Fibroblast of lung (primary cell): ENCODE measurements around the gene ITIH4. TPM values are rescaled to one million over a fixed set of nuclear protein-coding genes. Genes with fewer than 3 reads are reported as not detected.

ENCODE experiments used
- DNase-seq, 2 donors: peaks; one replicate each; pipeline versions ENCODE4 v3.0.0 to v3.0.0-alpha.2; 2010; ENCODE audit warnings: low read depth in 2 of 2
- H2AFZ ChIP-seq: 2 replicates; pipeline ENCODE4 v1.5.1; 2012; ENCODE audit warnings: low read length, control low read depth, inconsistent platforms
- H3K27ac ChIP-seq: 2 replicates; pipeline ENCODE4 v1.5.1; 2011; ENCODE audit warnings: low read length, control low read depth; ENCODE audit not compliant: insufficient read depth
- H3K27me3 ChIP-seq: 2 replicates; pipeline ENCODE4 v1.5.1; 2011; ENCODE audit warnings: mild to moderate bottlenecking, low read length; ENCODE audit not compliant: control insufficient read depth, insufficient read depth
- H3K36me3 ChIP-seq: 2 replicates; pipeline ENCODE4 v1.5.1; 2011; ENCODE audit warnings: low read length; ENCODE audit not compliant: control insufficient read depth, insufficient read depth
- H3K4me1 ChIP-seq: 2 replicates; pipeline ENCODE4 v1.5.1; 2011; ENCODE audit warnings: low read length; ENCODE audit not compliant: control insufficient read depth, insufficient read depth; ENCODE audit errors: extremely low read depth
- H3K4me2 ChIP-seq: 2 replicates; pipeline ENCODE4 v1.5.1; 2011; ENCODE audit warnings: low read length, control low read depth; ENCODE audit not compliant: insufficient read depth; ENCODE audit errors: extremely low read depth
- H3K4me3 ChIP-seq, 4 experiments: fragments of 200-600 bp in 1 of 4; sonication (generic) in 1 of 4; replicated peaks in 1 of 4; 2 replicates each; pipeline ENCODE4 v1.5.1; 2011 to 2016; ENCODE audit warnings: low read length in 4 of 4, low read depth in 3 of 4, mild to moderate bottlenecking in 3 of 4, control low read depth in 2 of 4, inconsistent platforms in 1 of 4, mixed read lengths in 1 of 4; ENCODE audit not compliant: insufficient read depth in 1 of 4; ENCODE audit errors: control extremely low read depth in 1 of 4
- H3K79me2 ChIP-seq: 2 replicates; pipeline ENCODE4 v1.5.1; 2012; ENCODE audit warnings: mild to moderate bottlenecking, low read length, inconsistent platforms; ENCODE audit not compliant: control insufficient read depth, insufficient read depth
- H3K9ac ChIP-seq: 2 replicates; pipeline ENCODE4 v1.5.1; 2011; ENCODE audit warnings: mild to moderate bottlenecking, low read length, control low read depth; ENCODE audit not compliant: insufficient read depth
- H3K9me3 ChIP-seq: 2 replicates; pipeline ENCODE4 v1.5.1; 2012; ENCODE audit warnings: low read depth, low read length; ENCODE audit not compliant: control insufficient read depth, insufficient read depth
- H4K20me1 ChIP-seq: 2 replicates; pipeline ENCODE4 v1.5.1; 2011; ENCODE audit warnings: low read length; ENCODE audit not compliant: control insufficient read depth, insufficient read depth; ENCODE audit errors: extremely low read depth
- CTCF ChIP-seq, 2 donors: IDR thresholded peaks in 1 of 2; conservative IDR thresholded peaks in 1 of 2; 1 replicate in 1 of 2; 2 replicates in 1 of 2; pipeline ENCODE4 v1.5.1; 2011 to 2012; ENCODE audit warnings: low read length in 2 of 2, control low read depth in 1 of 2, inconsistent platforms in 1 of 2, low read depth in 1 of 2, mild to moderate bottlenecking in 1 of 2
- EZH2 ChIP-seq: IDR thresholded peaks from 2 replicates; pipeline ENCODE4 v1.5.1; 2012; ENCODE audit warnings: low read length, control low read depth, mild to moderate bottlenecking; ENCODE audit errors: missing control alignments
- polyA plus RNA-seq, 2 donors: library from polyadenylated mRNA; depleted of rRNA in 1 of 2; stranded (reverse) in 1 of 2; unstranded in 1 of 2; fragments of >200 nt; gene quantifications; 2 replicates each; pipeline ENCODE4 v1.2.1, GENCODE V29; 2011 to 2012; ENCODE audit warnings: missing spikeins in 1 of 2
- total RNA-seq: library from RNA; depleted of rRNA; stranded (reverse); fragments of >200 nt; gene quantifications from 2 replicates; pipeline ENCODE4 v1.2.1, GENCODE V29; 2014

The ITIH4 gene
- total and polyA plus RNA-seq, 2 donors (not counting 1 experiment from before 2014, with no cell fraction given), result 1.1 to 2.6 TPM

DNA sequence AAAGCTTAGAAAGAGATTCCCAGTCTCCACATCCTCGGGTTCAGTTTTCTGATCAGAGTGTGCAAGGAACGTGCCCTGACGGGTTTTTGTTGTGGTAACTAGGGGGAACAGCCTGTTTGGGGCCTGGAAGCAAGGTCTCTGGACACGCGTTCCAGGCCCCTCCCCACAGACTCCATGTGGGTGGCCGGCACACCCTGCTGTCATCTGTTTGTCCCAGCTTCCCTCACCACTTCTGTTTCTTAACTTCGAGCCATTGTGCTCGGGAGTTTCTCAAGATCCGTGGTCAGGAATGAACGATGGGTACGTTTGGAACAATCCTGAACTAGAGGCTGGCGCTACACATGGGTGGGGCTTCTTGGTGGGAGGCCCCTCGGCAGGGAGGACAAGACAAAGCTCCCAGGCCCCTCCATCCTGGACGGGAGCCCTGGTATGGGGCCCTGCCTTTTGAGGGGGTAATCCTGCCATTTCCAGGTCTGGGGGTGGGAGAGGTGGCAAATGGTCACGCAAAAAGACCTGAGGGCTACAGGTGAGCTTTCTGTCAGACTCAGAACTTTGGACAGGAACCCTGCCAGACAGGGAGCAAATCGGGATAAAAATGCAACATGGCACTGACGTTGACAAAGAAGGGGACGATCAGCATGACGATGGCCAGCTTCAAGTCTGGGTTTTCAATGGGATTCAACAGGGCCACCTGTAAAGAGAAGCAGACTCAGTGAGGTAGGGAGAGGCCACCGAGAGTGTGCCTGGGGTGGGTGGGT, 12.8 kb upstream of the ITIH4 start:
- DNase-seq, result no peak
- no peaks in the 10 kb centered on the region for H3K9me3 ChIP-seq
- H3K27me3 ChIP-seq, result no peaks in the 10 kb centered on the region
- no peaks in the 10 kb centered on the region for H4K20me1 ChIP-seq
- H3K79me2 ChIP-seq, result no peaks in the 10 kb centered on the region
- H3K4me3 ChIP-seq, result no peak overlapping the region
- no peaks in the 10 kb centered on the region for H3K36me3 ChIP-seq
- H3K4me2 ChIP-seq, result no peak overlapping the region
- H3K4me1 ChIP-seq, result peaks cover 3% of the 10 kb centered on the region
- no peak overlapping the region for H2AFZ ChIP-seq
- H3K27ac ChIP-seq, result no peak overlapping the region
- no peak overlapping the region for H3K9ac ChIP-seq
- no peak for TF ChIP-seq CTCF (conservative IDR thresholded peaks at IDR 0.05 in 1 of 2, IDR thresholded peaks at IDR 0.05 in 1 of 2; ENCODE audit: low read depth in 1 of 2, low read length in 2 of 2)
- no peak for TF ChIP-seq EZH2

DNA sequence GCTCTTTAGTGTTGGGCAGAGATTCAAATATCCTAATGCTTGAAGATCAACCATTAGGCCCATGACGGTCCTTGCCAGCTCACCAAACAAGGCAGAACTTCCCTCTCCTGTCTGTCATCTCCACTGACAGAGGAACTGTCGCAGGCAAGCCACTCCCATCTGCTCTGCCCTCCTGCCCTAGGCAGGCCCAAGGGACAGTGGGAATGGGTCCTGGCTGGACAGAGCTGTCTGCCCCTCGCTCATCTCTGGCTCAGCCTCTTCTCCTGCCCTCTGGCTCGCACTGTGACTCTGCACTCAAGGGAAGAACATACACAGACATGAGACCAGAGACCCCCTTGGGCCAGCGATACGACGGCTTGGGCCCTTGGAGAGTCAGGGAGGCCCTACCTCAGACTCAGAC, 12.0 kb upstream of the ITIH4 start:
- no peak overlapping the region for H3K27ac ChIP-seq
- H3K9ac ChIP-seq, result no peak overlapping the region
- H3K4me3 ChIP-seq, result no peak overlapping the region
- no peak for TF ChIP-seq CTCF (conservative IDR thresholded peaks at IDR 0.05 in 1 of 2, IDR thresholded peaks at IDR 0.05 in 1 of 2; ENCODE audit: low read depth in 1 of 2, low read length in 2 of 2)
- H3K9me3 ChIP-seq, result no peaks in the 10 kb centered on the region
- no peak overlapping the region for H3K4me2 ChIP-seq
- no peak overlapping the region for H2AFZ ChIP-seq
- no peaks in the 10 kb centered on the region for H4K20me1 ChIP-seq
- no peaks in the 10 kb centered on the region for H3K27me3 ChIP-seq
- H3K79me2 ChIP-seq, result no peaks in the 10 kb centered on the region
- H3K36me3 ChIP-seq, result no peaks in the 10 kb centered on the region
- no peak for DNase-seq
- H3K4me1 ChIP-seq, result peaks cover 3% of the 10 kb centered on the region

DNA sequence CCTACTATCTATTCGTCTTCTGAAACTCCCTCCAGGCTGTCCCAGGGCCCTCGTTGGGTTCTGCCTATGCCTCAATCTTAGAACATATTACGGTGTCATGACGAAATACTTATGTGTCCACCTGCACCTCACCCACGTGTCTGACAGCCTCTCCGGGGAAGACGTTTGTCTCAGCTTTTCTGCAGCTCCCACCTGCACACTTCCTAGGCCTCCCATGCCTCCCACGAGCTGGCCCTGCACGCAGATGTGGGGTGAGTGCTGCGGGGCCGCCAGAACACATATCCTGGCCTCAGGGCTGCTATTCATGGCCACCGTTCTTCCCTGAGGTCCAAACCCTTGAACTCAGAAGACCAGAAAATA, 11.5 kb upstream of the ITIH4 start:
- H2AFZ ChIP-seq, result no peak overlapping the region
- DNase-seq, result no peak
- H3K79me2 ChIP-seq, result no peaks in the 10 kb centered on the region
- TF ChIP-seq EZH2, result no peak
- TF ChIP-seq CTCF (conservative IDR thresholded peaks at IDR 0.05 in 1 of 2, IDR thresholded peaks at IDR 0.05 in 1 of 2; ENCODE audit: low read depth in 1 of 2, low read length in 2 of 2), result no peak
- no peak overlapping the region for H3K27ac ChIP-seq
- H3K4me3 ChIP-seq, result no peak overlapping the region
- H3K27me3 ChIP-seq, result no peaks in the 10 kb centered on the region
- H3K4me1 ChIP-seq, result peaks cover 3% of the 10 kb centered on the region
- H3K4me2 ChIP-seq, result no peak overlapping the region
- H3K36me3 ChIP-seq, result no peaks in the 10 kb centered on the region
- H3K9ac ChIP-seq, result no peak overlapping the region
- H3K9me3 ChIP-seq, result no peaks in the 10 kb centered on the region
- H4K20me1 ChIP-seq, result no peaks in the 10 kb centered on the region
